ENCODE results near the gene ZBTB3. TPM values are rescaled to one million over a fixed set of nuclear protein-coding genes. Genes with fewer than 3 reads are reported as not detected.
A peak's percentile ranks its signal among the peaks of the same experiment; 100 is the strongest.
"Not testable (repeated sequence)": the region's sequence is repeated elsewhere in the genome, so short reads cannot be mapped to it uniquely, and the experiment has no call there.

ZBTB3 gene
- 7.2 and 12.6 TPM in 2 replicates for total RNA-seq

- peak; percentile 96 for DNase-seq (ENCODE audit: extremely low read depth, low read depth, low spot score)
These were observed at the start of gene ZBTB3 for GRCh38 chr11:62753736-62754603. Gene ZBTB3 (minus strand): TSS chr11:62754160. CDS start chr11:62753664, 496 bp downstream.

DNA sequence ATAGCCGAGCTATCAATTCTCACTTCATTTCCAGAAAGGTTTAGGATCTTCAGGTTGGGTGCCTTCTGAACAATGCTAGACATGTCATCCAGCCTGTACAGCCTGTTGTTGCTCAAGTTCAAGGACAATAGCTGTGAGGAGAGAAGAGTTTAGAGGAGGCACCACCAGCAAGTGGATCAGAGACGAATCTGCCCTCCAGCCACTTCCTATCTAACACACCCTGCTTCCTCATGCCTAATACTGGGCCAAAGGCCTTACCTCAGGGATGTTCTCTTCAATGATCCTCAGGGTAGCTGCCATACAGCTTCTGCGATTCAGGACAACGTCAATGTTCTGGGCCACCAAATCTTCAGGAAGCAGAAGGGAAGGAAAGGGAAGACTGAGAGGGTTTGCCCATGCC is 47.1 kb upstream of the ZBTB3 start:
- no peak for DNase-seq (ENCODE audit: extremely low read depth, low read depth, low spot score)

- DNase-seq (ENCODE audit: extremely low read depth, low read depth, low spot score): no peak
These were observed 45.5 kb upstream of the ZBTB3 start for GRCh38 chr11:62799486-62799885.

DNA sequence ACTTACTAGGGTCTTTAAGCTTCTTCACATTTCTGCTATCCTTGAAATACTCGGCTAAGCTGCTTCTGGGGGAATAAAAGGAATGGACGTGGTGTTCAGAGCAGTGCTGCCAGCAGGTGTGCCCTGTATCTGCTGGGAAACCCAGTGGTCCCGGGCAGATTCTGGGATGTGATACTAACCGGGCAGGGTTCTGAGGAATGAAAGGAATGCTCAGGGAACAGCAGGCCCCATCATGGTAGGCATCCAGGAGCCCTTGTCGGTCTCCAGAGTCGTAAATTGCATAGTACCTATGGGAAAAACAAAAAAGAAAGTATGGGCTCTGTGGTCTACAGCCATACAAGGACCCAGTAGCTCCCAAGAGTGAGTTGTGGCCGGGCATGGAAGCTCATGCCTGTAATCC is 42.3 kb upstream of the ZBTB3 start:
- no peak for DNase-seq (ENCODE audit: extremely low read depth, low read depth, low spot score)

DNA sequence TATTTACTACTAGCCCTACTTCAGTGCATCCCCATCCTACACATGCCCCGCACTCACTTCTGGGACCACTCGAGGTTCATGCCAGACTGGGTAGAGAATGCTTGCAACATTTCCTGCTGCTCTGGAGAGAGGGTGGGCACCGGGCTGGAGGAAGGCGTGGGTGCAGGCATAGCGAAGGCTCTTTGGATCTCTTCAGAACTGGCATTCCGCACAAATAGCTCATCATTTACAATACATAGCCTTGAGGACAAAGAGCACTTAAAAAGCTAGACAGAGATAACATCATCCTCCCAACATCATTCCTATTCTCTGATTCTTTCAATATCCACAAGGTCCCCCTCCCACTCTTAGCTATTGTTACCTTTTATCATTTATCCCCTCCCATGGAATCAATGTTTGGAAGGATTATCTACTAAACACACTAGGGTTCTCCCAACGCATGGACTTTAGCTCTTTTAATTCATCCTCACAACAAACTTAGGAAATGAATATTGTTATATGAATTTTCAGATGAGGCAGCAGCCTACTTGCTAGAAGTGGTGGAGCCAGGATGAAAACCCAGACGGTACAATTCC is 40.3 kb upstream of the ZBTB3 start:
- no peak for DNase-seq (ENCODE audit: extremely low read depth, low read depth, low spot score)

- DNase-seq (ENCODE audit: extremely low read depth, low read depth, low spot score): no peak
These were observed 38.2 kb upstream of the ZBTB3 start for GRCh38 chr11:62792202-62792575.

- DNase-seq (ENCODE audit: extremely low read depth, low read depth, low spot score): no peak
These were observed 37.7 kb upstream of the ZBTB3 start, which contains the start of gene TMEM223 for GRCh38 chr11:62791501-62792201. Gene TMEM223 (minus strand): TSS chr11:62792006. CDS start chr11:62791994, 12 bp downstream.

DNA sequence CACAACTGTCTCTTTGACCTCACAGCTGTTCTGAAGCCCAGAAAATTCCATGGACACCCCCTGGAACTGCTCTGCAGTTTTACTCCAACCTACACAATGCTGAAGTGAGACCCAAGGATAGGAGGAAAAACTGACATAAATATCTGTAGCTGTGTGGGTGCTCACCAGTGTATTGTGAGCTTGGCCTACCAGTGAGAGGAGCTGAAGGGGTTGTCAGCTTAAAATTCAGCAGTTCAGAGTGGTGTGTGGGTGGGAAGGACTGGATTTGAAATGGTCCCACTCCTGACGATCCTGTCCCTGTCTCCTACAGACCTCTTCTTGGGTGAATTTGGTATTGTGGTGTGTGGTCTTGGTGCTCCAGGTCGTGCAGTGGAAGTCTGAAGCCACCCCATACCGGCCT is 35.6 kb upstream of the ZBTB3 start:
- DNase-seq (ENCODE audit: extremely low read depth, low read depth, low spot score): no peak

GRCh38 chr11:62788991-62789390 is 35.0 kb upstream of the ZBTB3 start:
- no peak for DNase-seq (ENCODE audit: extremely low read depth, low read depth, low spot score)

DNA sequence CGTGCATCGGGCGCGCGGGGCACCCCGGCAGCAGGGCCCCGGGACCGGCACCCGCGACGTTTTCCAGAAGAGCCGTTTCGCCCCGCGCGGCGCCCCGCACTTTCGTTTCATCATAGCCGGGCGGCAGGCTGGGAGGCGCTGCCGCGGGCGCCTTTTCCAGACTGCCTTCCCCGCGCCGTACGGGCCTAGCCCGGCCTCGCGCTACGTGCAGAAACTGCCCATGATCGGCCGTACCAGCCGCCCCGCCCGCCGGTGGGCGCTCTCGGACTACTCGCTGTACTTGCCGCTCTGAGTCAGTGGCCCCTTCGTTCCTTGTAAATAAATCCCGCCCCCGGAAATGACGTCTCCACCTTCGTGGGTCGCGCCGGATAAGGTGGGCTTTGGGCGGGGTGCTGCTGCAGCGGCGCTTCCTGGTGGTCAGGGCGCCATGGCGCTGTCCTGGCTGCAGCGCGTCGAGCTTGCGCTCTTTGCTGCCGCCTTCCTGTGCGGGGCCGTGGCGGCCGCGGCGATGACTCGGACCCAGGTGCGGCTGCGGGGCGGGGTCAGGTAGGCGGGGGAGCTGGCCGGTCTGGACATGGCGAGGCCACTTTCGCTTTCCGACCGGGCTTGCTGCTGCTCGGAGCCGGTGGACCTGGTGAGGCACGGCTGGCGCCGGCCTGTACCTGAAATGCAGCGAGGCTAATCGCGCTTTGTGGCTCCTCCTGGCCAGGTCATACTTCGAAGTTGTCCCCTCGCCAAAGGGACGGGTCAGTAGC is 33.2 kb upstream of the ZBTB3 start, which contains the start of gene TMEM179B:
TSS of gene TMEM179B (plus strand) at position 398 of the 755 bp plus-strand sequence. CDS start at position 428, 30 bp downstream.
- DNase-seq (ENCODE audit: extremely low read depth, low read depth, low spot score): no peak

DNA sequence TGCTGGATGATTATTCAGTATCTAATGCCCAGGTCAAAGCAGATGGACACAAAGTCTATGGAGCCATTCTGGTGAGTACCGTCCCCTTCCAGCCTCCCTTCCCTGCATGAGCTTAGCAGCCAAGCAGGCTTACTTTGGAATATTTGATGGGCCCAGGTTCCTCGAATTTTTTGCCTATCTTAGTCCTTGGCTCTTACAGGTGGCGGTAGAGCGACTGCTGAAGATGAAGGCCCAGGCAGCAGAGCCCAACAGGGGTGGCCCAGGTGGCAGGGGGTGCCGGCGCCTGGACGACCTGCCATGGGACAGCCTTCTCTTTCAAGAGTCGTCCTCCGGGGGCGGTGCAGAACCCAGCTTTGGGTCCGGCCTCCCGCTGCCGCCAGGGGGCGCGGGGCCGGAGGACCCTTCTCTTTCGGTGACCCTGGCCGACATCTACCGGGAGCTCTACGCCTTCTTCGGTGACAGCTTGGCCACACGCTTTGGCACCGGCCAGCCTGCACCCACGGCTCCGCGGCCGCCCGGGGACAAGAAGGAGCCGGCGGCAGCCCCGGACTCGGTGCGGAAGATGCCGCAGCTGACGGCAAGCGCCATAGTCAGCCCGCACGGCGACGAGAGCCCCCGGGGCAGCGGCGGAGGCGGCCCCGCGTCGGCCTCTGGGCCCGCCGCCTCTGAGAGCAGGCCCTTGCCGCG is 32.5 kb upstream of the ZBTB3 start:
- no peak for DNase-seq (ENCODE audit: extremely low read depth, low read depth, low spot score)

DNA sequence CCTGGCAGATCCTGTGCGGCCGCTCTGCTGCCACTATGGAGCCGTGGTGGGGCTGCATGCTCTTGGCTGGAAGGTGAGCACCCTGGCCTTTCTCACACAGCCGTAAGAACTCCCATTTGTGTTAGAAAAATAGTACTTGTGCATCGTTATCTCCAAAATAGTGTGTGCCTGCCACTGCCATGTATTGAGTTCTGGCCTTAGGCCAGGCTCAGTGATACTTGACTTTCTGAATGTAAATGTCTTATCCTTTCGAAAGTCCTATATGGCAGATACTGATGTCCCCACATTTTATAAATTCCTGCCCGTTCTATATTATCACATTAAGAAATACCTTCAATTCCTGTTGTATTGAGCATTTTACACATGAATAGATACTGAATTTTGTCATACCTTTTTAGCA is 28.8 kb upstream of the ZBTB3 start:
- DNase-seq (ENCODE audit: extremely low read depth, low read depth, low spot score): no peak

GRCh38 chr11:62778441-62778840 is 24.5 kb upstream of the ZBTB3 start:
- DNase-seq (ENCODE audit: extremely low read depth, low read depth, low spot score): no peak

GRCh38 chr11:62777389-62777788 is 23.4 kb upstream of the ZBTB3 start:
- no peak for DNase-seq (ENCODE audit: extremely low read depth, low read depth, low spot score)

DNA sequence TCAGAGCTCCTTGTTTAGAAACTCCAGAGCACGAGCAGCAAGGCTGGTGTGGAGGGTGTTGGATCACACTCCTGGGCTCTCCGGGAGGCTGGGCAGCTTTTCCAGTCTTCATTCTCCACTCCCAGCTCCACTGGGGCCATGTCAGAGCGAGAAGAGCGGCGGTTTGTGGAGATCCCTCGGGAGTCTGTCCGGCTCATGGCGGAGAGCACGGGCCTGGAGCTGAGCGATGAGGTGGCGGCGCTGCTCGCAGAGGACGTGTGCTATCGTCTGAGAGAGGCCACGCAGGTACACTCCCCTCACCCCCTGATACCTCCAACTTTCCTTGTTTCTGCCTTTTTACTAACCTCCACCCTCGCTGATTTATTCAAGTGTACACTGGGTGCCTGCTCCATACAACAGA is 21.7 kb upstream of the ZBTB3 start:
- DNase-seq (ENCODE audit: extremely low read depth, low read depth, low spot score): no peak

DNA sequence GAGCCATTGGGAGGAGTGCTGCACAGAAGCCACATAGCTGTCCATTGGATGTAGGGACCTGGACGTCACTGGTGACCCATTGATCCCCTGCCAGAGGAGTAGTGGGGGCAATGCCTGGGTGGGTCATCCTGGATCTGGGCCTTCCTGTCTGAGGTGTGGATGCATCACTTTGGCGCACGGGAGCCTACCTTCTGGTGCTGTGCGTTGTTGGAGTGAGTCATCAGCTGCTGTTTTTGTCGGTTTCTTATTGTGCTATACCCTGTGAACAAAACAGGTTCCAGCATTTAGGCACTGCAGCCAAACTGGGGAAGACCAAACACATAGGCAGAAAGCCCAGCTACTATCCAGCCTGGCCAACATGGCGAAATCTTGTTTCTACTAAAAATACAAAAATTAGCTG is 20.4 kb upstream of the ZBTB3 start:
- DNase-seq (ENCODE audit: extremely low read depth, low read depth, low spot score): no peak

- peak; percentile 87 for DNase-seq (ENCODE audit: extremely low read depth, low read depth, low spot score)
These were observed 17.4 kb upstream of the ZBTB3 start, which contains the start of gene TAF6L for GRCh38 chr11:62771144-62772021. Gene TAF6L (plus strand): TSS chr11:62771396. CDS start chr11:62775784, 4,388 bp downstream.

DNA sequence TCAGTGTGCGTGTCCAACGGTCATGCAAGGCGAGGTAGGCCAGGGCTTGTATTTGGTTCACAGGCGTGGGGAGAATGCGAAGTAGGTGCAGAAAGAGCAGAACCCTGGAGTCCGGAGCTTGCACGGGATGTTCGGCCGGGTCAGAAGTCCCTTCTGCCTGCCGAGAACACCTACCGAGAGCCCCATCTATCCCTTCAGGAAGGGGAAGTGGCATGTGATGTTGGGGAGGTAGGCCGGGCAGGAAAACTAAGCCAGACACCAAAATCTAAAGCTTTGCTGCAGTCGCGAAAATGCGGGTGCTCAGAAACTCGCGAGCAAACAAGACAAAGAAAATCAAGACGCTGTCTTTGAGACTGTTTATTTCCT is 16.8 kb upstream of the ZBTB3 start:
- no peak for DNase-seq (ENCODE audit: extremely low read depth, low read depth, low spot score)

DNA sequence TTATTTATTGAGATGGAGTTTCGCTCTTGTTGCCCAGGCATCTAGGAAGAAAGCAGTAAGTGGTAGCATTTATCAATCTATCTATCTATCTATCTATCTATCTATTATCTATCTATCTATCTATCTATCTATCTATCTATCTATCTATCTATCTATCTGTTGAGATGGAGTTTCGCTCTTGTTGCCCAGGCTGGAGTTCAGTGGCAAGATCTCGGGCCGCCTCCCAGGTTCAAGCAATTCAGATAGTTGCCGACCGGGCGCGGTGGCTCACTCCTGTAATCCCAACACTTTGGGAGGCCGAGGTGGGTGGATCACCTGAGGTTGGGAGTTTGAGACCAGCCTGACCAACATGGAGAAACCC is 6.9 kb upstream of the ZBTB3 start:
- not testable (repeated sequence) for DNase-seq (ENCODE audit: extremely low read depth, low read depth, low spot score)

Measured in glomerular endothelial cell (primary cell).